Esophagus muscularis mucosa (tissue), 3 donors: Measurements from ENCODE around the gene FBXO36.

Experiments
- POLR2A ChIP-seq: fragments of 450-650 bp; IDR thresholded peaks from one replicate; pipeline ENCODE4 v1.6.1; 2017; ENCODE audit warnings: antibody characterized with exemption, moderate library complexity, mild to moderate bottlenecking, low read depth
- POLR2AphosphoS5 ChIP-seq, 2 donors: sonication (generic); formaldehyde crosslinking; IDR thresholded peaks; one replicate each; pipeline ENCODE4 v1.6.1; 2017; ENCODE audit warnings: antibody characterized with exemption in 2 of 2
- TF ChIP-seq, protein P1 (sequence below), 3 experiments: fragments of 200-600 bp in 2 of 3; fragments of 450-650 bp in 1 of 3; sonication (generic) in 2 of 3; IDR thresholded peaks; one replicate each; pipeline ENCODE4 v1.5.1; 2017 to 2019; ENCODE audit warnings: antibody characterized with exemption in 3 of 3, mild to moderate bottlenecking in 2 of 3, moderate library complexity in 1 of 3

DNA sequence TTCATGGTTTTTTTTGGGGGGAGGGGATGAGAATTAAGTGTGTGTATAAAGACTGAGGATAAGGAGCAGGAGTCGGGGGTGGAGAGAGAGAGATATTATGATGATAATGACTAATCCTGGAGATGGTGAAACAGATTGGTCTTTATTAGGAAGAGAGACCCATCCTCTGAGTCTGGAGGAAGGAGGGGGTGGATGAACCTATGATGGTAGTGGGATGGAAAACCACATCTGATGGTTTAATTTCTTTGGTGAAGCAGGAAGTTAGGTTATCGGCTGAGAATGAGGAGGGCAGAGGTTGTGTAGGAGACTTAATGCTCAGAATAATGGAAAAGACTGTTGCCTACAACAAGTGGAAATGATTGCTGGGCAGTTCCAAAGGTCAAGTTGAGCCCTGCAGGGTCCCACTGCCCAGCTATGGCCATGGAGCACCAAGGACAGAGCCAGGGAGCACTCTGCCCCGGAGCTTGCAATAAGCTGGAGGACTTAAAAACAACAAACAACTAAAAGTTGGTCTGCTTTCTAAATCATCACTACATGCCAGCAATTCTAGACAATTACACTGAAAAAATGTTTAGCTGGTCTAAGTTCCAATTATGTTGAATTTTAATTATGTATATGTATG lies 138.5 kb downstream of the FBXO36 start:
- TF ChIP-seq, protein P1, sequence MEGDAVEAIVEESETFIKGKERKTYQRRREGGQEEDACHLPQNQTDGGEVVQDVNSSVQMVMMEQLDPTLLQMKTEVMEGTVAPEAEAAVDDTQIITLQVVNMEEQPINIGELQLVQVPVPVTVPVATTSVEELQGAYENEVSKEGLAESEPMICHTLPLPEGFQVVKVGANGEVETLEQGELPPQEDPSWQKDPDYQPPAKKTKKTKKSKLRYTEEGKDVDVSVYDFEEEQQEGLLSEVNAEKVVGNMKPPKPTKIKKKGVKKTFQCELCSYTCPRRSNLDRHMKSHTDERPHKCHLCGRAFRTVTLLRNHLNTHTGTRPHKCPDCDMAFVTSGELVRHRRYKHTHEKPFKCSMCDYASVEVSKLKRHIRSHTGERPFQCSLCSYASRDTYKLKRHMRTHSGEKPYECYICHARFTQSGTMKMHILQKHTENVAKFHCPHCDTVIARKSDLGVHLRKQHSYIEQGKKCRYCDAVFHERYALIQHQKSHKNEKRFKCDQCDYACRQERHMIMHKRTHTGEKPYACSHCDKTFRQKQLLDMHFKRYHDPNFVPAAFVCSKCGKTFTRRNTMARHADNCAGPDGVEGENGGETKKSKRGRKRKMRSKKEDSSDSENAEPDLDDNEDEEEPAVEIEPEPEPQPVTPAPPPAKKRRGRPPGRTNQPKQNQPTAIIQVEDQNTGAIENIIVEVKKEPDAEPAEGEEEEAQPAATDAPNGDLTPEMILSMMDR (IDR thresholded peaks at IDR 0.05): no peak
- TF ChIP-seq POLR2AphosphoS5 (IDR thresholded peaks at IDR 0.05): no peak
- no peak for TF ChIP-seq POLR2A
